Colon (tissue), 2 donors: ENCODE measurements around the gene CYP17A1.
"Not testable (repeated sequence)": the region's sequence is repeated elsewhere in the genome, so short reads cannot be mapped to it uniquely, and the experiment has no call there.

ENCODE experiments used
- FAIRE-seq: peaks from 2 replicates; lab custom pipeline; 2012; peaks lifted over from hg19 to GRCh38; lab: Jason Lieb, UNC
- donor health status: control.
- donor health status: control.

Gene CYP17A1

DNA sequence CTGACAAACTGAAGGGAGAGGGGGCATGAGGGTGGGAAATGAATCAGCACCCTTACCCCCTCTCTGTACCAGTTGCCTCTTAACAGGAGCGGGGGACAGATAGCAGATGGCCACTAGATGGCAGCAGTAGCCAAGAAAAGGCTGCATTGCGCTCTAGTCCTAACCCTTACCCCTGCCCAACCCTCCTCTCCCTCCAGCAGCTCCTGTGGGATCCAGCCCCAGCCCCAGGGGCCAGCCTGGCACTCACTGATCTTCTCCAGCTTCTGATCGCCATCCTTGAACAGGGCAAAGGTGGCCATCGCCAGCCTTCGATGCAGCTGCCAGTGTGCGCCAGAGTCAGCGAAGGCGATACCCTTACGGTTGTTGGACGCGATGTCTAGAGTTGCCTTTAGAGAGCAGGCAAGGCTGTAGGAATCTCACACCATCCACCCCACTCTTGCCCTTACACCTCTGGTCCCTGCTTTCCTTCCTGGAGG, 2.2 kb downstream of the CYP17A1 start:
- no peak for FAIRE-seq

DNA sequence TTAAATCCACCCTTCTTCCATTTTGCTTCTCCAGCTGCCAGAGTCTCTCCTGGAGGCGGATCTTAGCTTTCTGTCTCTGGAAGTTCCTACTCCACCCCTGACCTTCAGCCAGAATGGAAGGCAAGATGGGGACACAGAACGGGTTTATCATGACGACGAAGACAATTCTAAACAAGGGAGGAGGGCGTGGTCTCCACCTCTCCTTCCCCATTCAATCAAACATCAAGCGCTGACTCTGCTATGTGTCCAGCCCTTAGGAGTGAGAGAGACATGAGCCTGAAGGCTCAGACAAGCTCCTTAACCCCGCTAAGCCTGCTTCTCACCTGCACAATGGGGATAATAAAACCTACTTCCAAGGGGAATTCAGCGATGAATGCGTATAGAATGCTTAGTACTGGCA, 3.1 kb downstream of the CYP17A1 start:
- no peak for FAIRE-seq

DNA sequence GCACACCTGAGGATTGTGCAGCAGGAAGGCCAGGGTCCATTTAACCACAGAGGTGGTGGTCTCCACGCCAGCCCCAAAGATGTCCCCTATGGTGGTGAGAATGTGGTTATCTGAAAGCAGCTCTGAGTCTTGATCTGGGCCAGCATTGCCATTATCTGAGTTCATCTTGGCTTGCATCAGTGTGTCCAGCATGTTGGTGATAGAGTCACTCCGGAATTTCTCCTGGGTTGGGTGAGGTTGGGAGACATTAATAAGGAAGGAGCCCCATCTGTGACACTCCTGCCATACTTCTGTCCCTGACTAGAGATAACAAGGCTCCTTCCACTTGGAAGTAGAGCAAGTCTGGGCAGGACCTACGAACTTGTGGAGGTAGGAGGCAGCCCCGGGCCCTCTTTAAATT, 4.2 kb downstream of the CYP17A1 start:
- FAIRE-seq = no peak

DNA sequence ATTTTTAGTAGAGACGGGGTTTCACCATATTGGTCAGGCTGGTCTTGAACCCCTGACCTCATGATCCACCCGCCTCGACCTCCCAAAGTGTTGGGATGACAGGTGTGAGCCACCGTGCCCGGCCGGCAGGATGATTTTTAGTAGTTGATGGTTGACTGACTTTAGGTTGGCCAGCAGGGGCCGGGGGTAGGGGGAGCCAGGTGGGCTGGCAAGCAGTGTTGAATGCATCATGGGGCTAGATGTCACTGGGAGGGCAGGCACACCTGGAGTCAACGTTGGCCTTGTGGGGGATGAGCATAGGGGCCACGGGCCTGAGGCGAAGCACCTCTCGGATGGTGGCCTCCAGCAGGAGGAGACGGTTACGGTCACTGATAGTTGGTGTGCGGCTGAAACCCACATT, 5.0 kb downstream of the CYP17A1 start:
- FAIRE-seq = no peak

DNA sequence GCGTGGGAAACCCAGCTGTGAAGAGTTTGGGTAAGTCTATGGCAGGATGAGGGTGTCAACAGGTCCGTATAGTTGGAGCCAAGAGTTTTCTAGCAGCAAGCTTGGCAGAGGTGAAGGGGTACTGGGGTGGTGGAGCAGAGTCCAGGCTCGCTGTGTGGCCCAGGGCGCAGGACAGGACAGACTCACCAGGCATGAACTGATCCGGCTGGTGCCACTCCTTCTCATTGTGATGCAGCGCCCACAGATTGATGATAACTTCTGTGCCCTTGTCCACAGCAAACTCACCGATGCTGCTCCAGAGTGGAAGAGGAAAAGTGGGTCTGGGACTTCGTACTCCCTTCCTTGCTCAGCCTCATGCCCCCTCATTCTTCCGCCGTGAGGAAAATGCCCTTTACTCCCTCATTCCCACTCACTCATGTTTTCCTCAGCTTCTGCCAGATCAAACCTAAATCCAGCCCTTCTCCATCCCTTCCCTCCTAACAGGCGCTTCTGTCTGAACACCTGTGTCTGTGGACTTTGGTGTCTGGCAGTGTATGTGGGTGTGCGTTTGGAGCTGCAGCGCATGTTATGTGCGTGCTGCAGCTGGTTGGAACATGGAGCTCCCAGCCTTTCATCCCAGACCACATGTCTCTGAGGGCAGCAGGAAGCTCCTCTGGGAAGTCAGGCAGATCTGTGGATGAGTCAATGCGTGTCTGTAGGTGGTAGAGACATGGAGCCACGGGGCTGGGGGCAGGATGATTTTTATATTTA, 5.7 kb downstream of the CYP17A1 start:
- FAIRE-seq = no peak

DNA sequence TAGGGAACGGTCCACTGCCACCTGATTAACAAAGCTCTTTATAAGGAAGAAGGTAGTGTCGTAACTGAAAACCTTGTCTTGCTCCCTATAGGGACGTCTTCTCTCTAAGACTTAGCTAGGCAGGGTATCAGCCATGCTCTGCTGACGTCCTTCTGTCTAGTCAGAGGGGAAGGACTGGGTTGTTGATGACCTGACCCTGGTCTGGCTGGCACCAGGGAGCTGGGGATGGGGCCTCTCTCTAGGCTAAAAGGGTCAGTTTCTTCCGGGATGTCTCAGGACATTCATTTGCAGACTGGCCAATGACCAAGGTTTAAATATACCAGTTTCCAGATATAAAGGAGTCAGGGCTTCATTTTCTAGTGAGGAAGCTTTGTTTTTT, 9.6 kb downstream of the CYP17A1 start:
- FAIRE-seq = no peak

DNA sequence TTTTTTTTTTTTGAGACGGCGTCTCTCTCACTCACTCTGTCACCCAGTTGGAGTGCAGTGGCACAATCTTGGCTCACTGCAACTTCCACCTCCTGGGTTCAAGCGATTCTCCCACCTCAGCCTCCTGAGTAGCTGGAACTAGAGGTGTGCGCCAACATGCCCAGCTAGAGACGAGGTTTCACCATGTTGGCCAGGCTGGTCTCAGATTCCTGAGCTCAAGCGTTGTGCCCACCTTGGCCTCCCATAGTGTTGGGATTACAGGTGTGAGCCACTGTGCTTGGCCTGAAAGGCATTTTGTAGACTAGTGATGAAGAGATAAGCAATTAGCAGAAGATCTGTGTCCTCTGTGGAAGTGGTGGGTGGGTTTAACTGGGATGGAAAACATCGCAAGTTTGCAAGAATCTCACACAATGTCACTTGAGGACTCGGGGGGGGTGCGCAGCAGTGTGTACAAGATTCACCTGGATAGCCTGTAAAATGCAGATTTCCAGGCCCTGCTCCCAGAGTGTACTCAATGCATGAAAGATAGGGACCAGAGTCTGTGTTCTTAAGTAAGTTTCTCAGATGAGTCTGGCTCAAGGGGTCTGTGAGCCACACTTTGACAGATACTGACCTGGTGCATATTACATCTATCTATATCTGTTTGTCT, 10.9 kb downstream of the CYP17A1 start:
- FAIRE-seq = no peak

DNA sequence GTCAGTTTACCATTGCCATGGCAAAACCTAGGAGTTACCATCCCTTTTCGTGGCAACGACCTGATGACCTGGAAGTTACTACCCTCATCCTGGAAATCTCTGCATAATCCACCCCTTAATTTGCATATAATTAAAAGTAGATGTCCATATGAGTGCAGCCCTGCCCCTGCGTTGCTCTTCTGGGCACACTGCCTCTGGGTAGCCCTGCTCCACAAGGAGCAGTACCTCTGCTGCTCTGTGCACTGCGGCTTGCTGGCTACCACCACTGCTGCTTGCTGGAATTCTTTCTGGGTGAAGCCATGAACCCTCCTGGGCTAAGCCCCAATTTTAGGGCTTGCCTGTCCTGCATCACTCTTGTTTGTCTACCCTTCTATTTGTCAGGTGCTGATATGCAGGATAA, 12.5 kb downstream of the CYP17A1 start:
- FAIRE-seq = no peak

DNA sequence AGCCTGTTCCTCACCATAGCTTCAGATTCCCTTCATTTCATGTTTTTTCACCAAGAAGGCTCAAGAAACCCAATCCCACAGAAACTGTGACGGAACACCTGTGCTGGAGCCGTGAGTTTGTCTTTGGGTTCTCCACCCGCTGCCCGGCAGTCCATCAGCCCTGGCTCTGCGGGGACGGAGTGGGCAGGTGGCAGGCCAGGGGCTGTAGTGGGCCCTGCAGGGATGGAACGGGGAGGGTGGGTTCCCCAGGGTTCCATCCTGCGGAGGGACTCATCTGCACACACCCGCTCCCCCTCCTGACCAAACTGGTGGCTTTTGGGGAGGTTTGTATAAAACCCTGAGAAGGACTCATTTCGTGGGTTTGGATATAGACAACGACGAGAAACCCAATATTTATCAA, 15.0 kb downstream of the CYP17A1 start:
- FAIRE-seq = no peak

DNA sequence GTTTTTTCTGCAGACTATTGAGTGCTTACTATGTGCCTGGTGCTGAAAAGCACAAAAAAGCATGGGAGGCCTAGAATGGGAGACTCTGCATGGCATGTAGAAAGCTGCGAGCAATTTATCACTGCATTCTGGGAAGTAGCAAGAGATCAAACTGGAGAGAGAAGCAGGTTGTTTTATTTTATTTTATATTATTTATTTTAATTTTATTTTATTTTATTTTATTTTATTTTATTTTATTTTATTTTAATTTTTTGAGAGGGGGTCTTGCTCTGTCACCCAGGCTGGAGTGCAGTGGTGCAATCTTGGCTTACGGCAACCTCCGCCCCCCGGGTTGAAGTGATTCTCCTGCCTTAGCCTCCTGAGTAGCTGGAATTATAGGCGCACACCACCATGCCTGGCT, 17.2 kb downstream of the CYP17A1 start:
- not testable (repeated sequence) for FAIRE-seq

DNA sequence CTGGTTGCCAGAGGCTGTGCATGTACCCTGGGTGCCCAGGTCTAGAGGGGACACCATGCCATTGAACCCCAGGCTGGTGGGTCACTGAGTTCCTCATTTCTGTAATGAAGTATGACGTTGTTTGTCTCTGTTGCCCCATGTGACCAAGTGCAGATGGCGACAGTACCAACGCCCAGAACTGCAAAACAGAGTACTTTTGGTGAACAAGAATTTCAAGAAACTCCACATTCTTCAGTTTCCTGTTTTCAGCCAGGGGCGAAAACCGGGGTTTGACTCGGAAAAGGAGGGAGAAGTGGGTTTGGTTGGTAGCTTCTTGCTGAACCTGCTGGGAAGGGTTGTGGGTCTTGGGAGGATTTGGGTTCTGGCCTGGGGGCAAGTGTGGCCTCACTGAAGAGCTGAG, 18.2 kb downstream of the CYP17A1 start:
- FAIRE-seq = no peak

DNA sequence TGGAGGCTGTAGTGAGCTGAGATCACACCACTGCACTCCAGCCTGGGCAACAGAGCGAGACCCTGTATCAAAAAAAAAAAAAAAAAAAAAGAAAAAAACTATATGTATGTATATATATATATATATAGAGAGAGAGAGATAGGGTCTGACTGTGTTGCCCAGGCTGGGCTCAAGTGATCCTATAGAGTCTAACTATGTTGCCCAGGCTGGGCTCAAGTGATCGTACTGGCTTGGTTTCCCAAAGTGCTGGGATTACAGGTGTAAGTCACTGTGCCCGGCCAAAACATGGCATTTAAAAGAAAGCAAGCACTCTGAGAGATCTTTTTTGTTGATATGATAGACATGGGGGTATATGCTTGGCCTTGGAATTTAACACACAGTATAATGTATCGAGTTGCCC, 20.0 kb downstream of the CYP17A1 start:
- no peak for FAIRE-seq

DNA sequence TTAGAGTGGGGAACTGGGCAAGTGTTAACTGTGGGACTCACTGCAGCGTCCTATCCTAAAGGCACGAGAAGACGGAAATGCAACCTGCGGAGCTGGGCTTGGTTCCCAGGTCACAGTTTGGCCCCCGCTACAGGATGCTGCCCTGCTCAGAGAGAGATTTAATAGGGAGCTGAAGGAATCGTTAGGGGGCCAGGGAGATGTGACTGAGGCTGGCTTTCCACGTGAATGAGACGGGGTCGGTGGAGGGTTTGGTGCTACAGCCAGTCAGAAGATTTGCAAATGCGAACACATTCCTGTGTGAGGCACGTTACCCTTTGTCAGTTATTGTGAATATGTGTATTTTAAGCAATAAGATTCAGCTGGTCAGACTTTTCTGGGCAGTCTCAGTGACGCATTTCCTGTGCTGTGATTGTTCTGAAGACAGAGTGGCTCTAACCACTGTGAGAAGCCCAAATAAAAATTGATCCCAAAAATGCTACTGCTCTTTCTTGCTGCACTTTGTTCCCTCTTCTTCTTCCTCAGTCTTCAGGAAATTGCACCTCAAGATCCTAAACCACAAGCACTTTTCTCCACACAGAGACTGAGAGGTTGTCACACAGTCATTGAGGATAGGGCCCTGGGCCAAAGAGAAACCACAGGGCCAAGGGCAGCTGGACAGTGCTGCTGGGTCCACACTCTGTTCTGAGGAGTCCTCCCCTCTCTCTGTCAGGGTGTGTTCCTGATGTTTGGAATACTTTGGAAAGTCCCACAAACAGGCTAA, 21.2 kb downstream of the CYP17A1 start:
- no peak for FAIRE-seq

DNA sequence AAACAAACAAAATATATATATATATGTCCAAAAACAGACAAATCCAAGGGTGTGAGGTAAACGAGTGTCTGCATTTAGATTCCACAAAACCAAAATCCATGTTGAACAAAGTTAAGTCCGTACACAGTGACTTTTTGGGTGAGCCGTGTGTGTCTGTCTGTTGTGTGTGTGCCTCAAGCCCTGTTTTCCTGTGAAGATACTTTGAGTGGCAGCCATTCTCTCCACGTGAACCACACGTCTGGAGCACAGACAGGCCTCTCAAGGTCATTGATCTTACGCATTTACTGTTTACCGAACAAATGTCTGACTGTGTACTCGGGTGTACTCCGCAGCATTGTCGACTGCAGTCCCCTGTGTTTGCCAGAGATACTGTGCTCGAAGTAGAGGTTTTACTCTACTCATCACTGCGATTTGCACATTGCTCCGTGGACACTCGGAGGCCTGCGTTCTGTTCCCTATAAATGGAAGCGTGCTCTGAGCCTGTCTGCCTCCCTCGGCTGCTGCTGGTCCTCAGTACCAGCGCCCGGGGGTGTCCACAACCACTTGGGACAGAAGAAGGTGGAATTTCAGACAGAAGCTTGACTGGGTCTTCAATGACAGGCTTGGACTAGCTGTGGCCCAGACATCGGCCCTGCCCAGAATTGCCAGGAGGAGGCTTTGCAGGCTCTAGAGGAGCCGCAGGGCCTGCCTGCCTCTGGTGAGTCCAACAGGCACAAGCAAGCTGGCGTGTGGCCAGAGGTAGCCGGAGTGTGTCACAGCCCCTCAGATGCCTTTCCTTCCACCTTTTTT, 22.1 kb downstream of the CYP17A1 start:
- no peak for FAIRE-seq

DNA sequence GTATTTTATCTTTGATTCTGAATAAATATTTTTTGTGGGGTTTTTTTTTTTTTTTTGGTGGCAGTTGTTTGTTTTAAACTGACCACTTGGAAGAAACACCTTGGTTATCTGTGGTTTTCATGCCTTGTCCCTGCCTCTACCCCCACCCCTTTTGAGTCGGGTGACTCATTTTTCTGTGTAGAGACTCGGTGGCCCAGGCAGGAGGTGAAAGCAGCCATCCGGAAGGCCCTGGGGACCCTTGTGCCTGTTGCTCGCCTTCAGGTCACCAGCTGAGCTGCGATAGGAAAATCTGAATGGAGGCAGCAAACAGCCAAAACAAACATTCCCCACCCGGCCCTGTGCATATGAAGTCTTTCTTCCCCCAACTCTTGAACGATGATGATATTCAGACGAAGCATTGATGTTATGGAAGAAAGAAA, 22.8 kb downstream of the CYP17A1 start:
- FAIRE-seq = no peak

DNA sequence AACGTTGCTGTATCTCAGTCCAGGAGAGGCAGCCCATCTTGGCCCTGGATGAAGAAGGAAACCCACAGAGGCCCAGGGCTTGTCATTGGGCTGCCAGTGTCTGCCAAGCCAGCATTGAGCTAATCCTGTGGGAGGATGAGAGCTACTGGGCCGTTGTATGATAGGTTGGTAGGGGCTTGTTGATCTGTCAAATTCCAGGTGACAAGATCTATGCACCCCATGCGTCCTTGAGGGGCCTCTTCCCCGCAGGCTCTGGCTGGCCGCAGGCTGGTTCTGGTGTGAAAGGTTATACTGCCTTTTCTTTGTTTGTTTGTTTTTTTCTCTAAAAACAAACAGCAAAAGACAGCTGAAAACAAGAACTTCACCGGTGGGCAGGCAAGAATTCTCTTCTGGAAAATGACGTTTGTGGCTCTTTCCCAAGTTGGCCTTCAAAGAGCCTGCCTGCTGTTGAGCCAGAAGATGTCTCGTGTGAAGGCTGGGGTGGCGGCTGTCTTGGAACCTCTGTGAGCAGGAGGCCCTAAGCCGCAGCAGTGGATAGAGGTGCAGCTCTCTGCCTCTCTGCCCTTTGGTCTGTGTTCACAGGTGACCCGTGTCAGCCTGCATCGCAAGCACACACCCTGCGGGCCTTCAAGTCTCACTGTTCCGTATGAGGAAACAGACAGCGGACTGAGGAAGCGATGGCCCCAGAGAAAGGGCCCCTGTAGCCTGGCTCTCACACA, 23.3 kb downstream of the CYP17A1 start:
- no peak for FAIRE-seq

DNA sequence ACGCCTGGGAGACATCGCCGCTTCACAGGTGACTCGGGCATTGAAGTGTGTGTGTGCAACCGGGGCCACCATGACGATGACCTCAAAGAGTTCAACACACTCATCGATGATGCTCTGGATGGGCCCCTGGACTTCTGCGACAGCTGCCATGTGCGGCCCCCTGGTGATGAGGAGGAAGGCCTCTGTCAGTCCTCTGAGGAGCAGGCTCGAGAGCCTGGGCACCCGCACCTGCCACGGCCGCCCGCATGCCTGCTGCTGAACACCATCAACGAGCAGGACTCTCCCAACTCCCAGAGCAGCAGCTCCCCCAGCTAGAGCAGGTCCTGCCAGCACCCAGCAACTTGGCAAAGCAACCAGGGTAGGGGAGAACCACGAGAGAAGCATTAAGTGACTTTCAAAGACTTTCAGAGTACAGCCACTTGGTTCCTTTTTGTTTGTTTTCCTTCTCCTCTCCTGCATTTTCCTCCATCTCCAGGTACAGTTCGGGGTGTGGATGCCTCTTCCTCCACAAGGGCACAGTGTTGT, 24.1 kb downstream of the CYP17A1 start:
- FAIRE-seq = no peak

DNA sequence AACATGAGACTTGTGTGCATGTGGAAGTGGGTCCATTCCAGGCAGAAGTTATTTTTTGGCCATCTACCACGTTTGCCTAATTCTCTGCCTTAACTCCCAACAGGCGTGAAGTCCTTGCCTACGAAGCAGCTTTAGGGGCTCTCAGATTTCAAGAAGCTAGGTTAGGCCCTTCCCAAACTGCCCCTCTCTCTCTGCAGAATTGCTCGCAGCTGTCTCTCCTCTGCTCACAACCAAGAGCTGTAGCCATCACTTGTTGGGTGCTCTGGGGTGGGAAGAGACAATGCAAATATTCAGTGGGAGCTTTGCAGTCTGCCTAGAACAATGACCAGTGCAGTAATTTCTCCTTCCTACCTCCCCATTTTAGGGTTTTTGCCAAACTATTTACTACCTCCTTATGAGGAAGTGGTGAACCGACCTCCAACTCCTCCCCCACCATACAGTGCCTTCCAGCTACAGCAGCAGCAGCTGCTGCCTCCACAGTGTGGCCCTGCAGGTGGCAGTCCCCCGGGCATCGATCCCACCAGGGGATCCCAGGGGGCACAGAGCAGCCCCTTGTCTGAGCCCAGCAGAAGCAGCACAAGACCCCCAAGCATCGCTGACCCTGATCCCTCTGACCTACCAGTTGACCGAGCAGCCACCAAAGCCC, 24.9 kb downstream of the CYP17A1 start:
- no peak for FAIRE-seq

DNA sequence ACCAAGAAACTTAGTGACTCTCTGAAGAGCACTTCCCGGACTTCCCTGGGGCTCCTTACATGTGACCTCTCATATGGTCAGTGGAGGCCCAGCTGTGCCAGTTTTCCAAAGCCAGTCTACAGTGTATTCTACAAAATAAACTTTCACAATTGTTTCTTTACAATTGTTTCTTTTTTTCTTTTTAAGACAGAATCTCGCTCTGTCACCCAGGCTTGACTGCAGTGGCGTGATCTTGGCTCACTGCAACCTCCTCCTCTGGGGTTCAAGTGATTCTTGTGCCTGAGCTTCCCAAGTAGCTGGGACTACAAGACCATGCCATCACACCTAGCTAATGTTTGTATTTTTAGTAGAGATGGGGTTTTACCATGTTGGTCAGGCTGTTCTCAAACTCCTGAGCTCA, 25.9 kb downstream of the CYP17A1 start:
- FAIRE-seq = no peak

DNA sequence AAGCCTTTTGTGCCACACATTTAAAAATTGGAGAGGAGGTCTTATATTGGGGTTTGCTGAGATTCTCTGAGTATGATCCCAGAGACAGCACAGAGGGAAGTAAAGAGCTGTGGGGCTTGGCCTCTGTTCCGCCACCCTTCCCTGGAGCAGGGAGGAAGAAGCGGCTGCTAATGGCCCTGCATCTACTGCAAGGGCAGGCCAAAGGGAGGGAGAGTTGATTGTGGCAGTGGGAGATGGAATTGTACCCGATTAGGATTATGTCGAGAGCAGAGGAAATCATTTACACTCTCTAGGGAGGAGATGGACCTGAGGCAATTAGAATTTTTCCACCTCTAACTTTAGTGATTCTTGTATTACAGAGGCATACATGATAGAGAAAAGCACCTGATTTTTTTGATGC, 28.8 kb downstream of the CYP17A1 start:
- no peak for FAIRE-seq
